Retinal pigment epithelial cell (primary cell): ENCODE data around the gene MFSD1.

Source experiments
- DNase-seq: peaks from one replicate; pipeline ENCODE4 v3.0.0-alpha.2; 2010; ENCODE audit warnings: low read depth
- H3K4me3 ChIP-seq: 2 replicates; pipeline ENCODE4 v1.5.1; 2011; ENCODE audit warnings: mild to moderate bottlenecking, low read length, control low read depth, moderate library complexity
- TF ChIP-seq, protein P1 (sequence below): conservative IDR thresholded peaks from 2 replicates; pipeline ENCODE4 v1.5.1; 2011; ENCODE audit warnings: low read depth, low read length, control low read depth, inconsistent platforms

Gene MFSD1

DNA sequence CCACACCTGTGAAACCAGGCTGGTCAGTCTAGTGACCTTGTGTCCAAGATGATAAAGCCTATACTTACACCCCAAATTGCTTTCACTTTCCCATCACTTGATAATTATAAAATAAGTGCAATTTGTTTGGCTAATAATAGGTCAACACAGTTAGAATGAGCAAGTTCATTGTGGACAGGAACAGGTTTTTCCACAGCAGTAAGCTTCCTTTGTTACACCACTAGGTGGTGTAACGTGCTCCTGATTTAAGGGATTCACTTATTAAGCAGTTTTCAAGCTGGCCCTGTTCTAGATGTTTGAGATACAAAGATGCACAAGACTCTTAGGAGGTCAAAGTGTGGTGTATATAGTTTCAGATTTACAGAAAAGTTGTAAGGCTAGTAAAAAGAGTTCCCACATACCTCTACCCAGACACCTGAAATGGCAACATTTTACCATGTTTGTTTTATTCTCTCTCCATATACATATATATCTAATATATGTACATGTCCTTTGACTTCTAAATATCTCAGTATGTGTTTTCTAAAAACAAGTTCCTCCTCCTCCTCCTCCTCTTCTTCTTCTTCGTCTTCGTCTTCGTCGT, 6.8 kb upstream of the MFSD1 start:
- DNase-seq: no peak
- TF ChIP-seq, protein P1, sequence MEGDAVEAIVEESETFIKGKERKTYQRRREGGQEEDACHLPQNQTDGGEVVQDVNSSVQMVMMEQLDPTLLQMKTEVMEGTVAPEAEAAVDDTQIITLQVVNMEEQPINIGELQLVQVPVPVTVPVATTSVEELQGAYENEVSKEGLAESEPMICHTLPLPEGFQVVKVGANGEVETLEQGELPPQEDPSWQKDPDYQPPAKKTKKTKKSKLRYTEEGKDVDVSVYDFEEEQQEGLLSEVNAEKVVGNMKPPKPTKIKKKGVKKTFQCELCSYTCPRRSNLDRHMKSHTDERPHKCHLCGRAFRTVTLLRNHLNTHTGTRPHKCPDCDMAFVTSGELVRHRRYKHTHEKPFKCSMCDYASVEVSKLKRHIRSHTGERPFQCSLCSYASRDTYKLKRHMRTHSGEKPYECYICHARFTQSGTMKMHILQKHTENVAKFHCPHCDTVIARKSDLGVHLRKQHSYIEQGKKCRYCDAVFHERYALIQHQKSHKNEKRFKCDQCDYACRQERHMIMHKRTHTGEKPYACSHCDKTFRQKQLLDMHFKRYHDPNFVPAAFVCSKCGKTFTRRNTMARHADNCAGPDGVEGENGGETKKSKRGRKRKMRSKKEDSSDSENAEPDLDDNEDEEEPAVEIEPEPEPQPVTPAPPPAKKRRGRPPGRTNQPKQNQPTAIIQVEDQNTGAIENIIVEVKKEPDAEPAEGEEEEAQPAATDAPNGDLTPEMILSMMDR: peak; percentile 64
- H3K4me3 ChIP-seq: no peak overlapping the region

DNA sequence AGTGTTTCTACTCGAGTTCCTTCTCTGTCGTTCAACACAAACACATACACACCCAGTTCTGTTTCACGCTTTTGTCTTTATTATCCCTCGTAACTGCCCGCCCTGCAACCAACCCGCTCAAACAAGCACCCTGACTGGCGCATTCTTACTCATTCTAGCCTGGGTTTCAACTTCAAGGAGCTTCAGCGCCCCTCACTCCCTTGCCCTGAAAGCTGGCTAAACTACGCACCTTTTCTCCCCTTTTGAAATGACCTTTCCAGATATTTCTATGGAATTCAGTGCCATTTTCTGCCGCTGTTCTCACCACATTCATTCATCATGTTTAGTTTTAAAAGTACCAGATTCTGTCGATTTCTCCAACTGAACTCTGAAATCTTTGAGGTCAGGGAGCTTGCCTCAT, 653 bp upstream of the MFSD1 start:
- DNase-seq: no peak

DNA sequence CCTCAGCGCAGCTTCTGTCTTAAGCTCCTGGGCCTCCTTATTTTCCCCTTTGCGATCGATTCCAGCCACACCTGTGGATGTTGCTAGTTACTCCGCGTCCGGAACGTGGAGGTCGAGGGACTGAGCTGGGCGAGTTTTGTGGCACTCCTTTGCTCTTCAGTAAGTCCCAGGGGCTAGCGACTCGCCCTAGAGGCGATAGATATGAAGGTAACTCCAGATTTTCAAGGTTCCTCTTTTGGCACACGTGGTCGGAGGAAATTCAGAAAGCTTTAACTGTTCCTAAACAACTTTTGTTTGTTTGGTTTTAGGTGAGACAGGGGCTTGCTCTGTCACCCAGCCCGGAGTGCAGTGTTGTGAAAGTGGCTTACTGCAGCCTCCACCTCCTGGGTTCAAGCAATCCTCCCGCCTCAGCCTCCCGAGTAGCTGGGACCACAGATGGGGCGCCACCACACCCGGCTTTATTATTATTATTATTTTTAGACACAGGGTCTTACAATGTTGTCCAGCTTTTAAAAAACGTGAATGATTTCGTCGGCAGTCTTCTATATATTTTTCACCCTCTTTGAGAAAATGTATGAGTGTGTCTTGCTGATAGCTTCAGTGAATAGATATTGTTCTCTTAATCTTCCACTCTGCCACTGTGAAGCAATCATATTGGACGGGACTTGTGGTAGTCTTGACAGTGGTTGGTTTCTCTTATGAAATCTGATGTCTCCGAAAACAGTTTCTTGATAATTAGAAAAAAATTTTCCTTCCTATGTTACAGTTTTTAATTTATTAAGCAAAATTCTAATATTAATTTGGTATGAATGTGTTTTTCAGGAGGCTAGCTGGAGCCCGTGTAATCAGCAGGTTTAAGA, 785 bp downstream of the MFSD1 start:
- no peak for DNase-seq
- TF ChIP-seq, protein P1: no peak
- peak overlapping the region; percentile 83 for H3K4me3 ChIP-seq

More for the DNA sequence above, 653 bp upstream of the MFSD1 start:
- TF ChIP-seq, protein P1: no peak
- H3K4me3 ChIP-seq: peak overlapping the region; percentile 83

DNA sequence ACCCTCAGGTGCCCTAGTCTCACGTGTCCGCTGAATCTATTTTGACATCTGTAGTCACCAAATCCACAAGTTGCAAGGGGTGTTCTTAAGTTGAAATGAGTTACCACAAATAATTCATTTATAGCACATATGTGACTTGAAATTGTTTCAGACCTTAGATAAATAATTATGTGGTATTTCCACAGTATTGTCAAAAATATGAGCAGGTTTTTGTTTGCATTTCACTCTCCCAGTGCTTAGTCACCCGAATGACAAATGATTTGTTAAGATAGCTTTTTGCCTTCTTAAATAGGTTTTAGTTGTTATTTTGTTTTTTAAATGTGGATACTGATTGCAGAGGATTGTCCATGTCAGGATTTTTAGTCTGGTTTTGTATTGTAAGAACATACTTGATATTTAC, 2.6 kb downstream of the MFSD1 start:
- TF ChIP-seq, protein P1: no peak
- DNase-seq: no peak
- no peak overlapping the region for H3K4me3 ChIP-seq

DNA sequence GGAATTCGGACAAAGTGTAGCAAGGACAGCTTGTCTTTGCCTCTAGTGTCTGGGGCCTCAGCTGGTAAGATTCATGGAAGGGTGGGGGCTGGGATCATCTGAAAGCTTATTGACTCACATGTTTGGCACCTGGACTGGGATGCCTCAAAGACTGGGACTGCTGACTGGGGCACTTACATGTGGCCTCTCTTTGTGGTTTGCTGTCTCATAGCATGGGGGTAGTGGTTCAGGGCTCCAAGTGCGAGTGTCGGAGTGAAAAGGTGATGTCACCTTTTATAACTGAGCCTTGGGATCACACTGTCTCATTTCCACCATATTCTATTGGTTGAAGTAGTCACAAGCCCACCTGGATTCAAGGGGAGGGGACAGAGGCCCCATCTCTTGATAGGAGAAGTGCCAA, 6.8 kb downstream of the MFSD1 start:
- TF ChIP-seq, protein P1: no peak
- no peak for DNase-seq
- no peak overlapping the region for H3K4me3 ChIP-seq

DNA sequence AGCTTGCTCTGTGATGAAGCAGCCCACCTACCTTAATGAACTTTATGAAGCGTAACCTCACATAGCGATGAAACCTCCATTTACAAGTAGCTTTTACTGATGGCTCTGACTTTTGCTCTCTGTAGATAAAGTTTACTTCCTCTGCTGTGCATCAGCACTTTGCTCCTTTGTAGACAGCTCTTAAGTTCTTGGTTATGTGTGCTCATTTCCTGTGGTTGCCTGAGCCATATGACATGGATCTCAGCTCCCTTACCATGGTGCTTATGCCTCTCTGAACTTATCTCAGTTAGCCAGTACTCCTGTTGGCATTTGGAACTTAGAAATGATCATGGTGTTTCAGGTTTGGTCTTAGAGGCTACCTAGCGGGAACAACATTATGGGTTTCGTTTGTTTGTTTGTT, 7.8 kb downstream of the MFSD1 start:
- DNase-seq: no peak
- no peak overlapping the region for H3K4me3 ChIP-seq
- TF ChIP-seq, protein P1: no peak
